ENCODE data around the gene HTT. TPM values are rescaled to one million over a fixed set of nuclear protein-coding genes. Genes with fewer than 3 reads are reported as not detected.

Gene HTT
- total RNA-seq (2022; extraction: Qiagen RNA extraction): 11.4 to 12.6 TPM (median 12.5 TPM) in 5 replicates

DNA sequence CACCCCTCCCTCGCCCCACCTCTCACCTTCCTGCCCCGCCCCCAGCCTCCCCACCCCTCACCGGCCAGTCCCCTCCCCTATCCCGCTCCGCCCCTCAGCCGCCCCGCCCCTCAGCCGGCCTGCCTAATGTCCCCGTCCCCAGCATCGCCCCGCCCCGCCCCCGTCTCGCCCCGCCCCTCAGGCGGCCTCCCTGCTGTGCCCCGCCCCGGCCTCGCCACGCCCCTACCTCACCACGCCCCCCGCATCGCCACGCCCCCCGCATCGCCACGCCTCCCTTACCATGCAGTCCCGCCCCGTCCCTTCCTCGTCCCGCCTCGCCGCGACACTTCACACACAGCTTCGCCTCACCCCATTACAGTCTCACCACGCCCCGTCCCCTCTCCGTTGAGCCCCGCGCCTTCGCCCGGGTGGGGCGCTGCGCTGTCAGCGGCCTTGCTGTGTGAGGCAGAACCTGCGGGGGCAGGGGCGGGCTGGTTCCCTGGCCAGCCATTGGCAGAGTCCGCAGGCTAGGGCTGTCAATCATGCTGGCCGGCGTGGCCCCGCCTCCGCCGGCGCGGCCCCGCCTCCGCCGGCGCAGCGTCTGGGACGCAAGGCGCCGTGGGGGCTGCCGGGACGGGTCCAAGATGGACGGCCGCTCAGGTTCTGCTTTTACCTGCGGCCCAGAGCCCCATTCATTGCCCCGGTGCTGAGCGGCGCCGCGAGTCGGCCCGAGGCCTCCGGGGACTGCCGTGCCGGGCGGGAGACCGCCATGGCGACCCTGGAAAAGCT lies at the start of gene HTT, which contains the start of gene HTT-AS:
Gene HTT (plus strand): TSS at position 604 of the 768 bp plus-strand sequence. CDS start 145 bp downstream, at position 749.
Gene HTT-AS (minus strand): TSS at position 461 of the 768 bp plus-strand sequence.

GRCh38 chr4:3248811-3249661 lies 174.6 kb downstream of the HTT start, which contains the start of gene MSANTD1:
Gene MSANTD1, plus strand, starts transcription at chr4:3249159. Its CDS starts 64 bp downstream, at chr4:3249223.

DNA sequence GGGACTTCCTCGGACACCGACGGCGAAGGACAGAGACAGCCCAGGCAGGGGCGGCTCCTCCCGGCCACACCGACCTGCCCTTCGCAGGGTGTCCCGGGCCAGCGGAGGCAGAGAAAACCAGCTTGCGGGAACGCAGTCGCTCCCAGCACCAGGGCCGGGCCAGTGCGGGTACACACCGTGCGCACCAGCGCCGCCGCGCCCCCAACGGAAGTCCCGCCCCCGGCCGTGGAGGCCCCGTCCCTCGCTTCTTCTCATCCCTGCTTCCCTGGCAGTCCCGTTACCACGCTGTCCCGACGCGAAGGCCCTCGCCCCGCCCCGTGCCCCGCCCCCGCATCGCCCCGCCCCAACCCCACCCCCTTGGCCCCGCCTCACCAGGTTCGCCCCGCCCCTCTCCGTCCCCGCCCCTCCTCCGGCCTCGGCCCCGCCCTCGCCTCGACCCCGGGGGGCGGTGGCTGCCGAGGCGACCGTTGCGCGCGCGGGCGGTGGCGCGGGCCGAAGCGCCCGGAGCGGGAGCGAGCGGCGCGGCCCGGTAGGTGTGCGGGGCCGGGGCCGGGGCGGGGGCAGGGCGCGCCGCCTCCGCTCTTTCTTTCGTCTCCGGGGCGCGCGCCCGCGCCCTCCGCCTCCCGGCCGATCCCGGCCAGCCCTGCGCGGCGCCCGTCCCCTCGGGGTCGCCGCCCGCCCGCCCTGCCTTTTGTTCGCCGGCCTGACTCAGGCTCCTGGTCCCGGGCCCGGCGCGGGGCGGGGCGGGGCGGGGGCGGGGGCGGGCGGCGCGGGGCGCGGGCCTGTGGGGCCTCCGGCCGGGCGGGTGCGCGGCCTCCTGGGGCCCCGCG lies 218.3 kb downstream of the HTT start, which contains the start of gene RGS12:
Gene RGS12 (plus strand): TSS at position 451 of the 830 bp plus-strand sequence. CDS start 23,150 bp downstream, outside the sequence.

Other genes with a start within 250 kb of the HTT start
- gene ADD1, start 230.8 kb upstream of the HTT start, total RNA-seq (2022; extraction: Qiagen RNA extraction): 76.9 to 91.6 TPM (median 86.3 TPM) in 5 replicates
- gene NOP14, start 111.3 kb upstream of the HTT start, total RNA-seq (2022; extraction: Qiagen RNA extraction): 24.1 to 28.2 TPM (median 25.3 TPM) in 5 replicates
- gene GRK4, start 111.1 kb upstream of the HTT start, total RNA-seq (2022; extraction: Qiagen RNA extraction): 1.1 to 1.8 TPM (median 1.4 TPM) in 5 replicates
- gene HTT-AS, start 143 bp upstream of the HTT start, total RNA-seq (2022; extraction: Qiagen RNA extraction): not detected in 5 replicates
- 0.08 to 0.20 TPM (median 0.12 TPM) in 5 replicates for gene MSANTD1, start 174.5 kb downstream of the HTT start, total RNA-seq (2022; extraction: Qiagen RNA extraction)
- 10.0 to 13.4 TPM (median 12.4 TPM) in 5 replicates for gene RGS12, start 218.3 kb downstream of the HTT start, total RNA-seq (2022; extraction: Qiagen RNA extraction)

Measured in A549 treated with Mapracorat at 1 μM for 4 hours (cell line).